ENCODE measurements around the gene VPS41.

The VPS41 gene

GRCh38 chr7:38886265-38886664 lies 22.7 kb downstream of the VPS41 start:
- Histone ChIP-seq H3K9me3 (ENCODE audit: control insufficient read depth, low read length) (no peaks in the 10 kb centered on the region), H3K27ac (ENCODE audit: insufficient read depth, low read depth, low read length, poor library complexity, severe bottlenecking) (no peak overlapping the region), H3K4me3 (ENCODE audit: insufficient read depth, low read depth, low read length) (no peak overlapping the region), H3K4me1 (ENCODE audit: control insufficient read depth, insufficient read depth, low read length) (no peaks in the 10 kb centered on the region), H3K36me3 (ENCODE audit: control insufficient read depth, insufficient read depth, low read length) (no peaks in the 10 kb centered on the region), H3K27me3 (ENCODE audit: control insufficient read depth, insufficient read depth, low read length, poor library complexity, severe bottlenecking) (no peaks in the 10 kb centered on the region)
- 86 to 92% methylated on average over 10 of the region's 10 CpGs for WGBS, 2 experiments

GRCh38 chr7:38883706-38884105 lies 25.3 kb downstream of the VPS41 start:
- no peaks in the 10 kb centered on the region for H3K36me3 ChIP-seq (ENCODE audit: control insufficient read depth, insufficient read depth, low read length)
- no CpG with 5 or more reads among the region's 1 CpG for WGBS, 2 experiments
- no peak overlapping the region for H3K4me3 ChIP-seq (ENCODE audit: insufficient read depth, low read depth, low read length)
- H3K27me3 ChIP-seq (ENCODE audit: control insufficient read depth, insufficient read depth, low read length, poor library complexity, severe bottlenecking) = no peaks in the 10 kb centered on the region
- no peaks in the 10 kb centered on the region for H3K4me1 ChIP-seq (ENCODE audit: control insufficient read depth, insufficient read depth, low read length)
- H3K27ac ChIP-seq (ENCODE audit: insufficient read depth, low read depth, low read length, poor library complexity, severe bottlenecking) = no peak overlapping the region
- no peaks in the 10 kb centered on the region for H3K9me3 ChIP-seq (ENCODE audit: control insufficient read depth, low read length)

GRCh38 chr7:38881947-38882684 lies 26.9 kb downstream of the VPS41 start:
- Histone ChIP-seq H3K27ac (ENCODE audit: insufficient read depth, low read depth, low read length, poor library complexity, severe bottlenecking) (no peak overlapping the region), H3K4me3 (ENCODE audit: insufficient read depth, low read depth, low read length) (no peak overlapping the region), H3K36me3 (ENCODE audit: control insufficient read depth, insufficient read depth, low read length) (no peaks in the 10 kb centered on the region), H3K4me1 (ENCODE audit: control insufficient read depth, insufficient read depth, low read length) (no peaks in the 10 kb centered on the region), H3K9me3 (ENCODE audit: control insufficient read depth, low read length) (no peaks in the 10 kb centered on the region), H3K27me3 (ENCODE audit: control insufficient read depth, insufficient read depth, low read length, poor library complexity, severe bottlenecking) (no peaks in the 10 kb centered on the region)
- WGBS, 2 experiments = 89 to 99% methylated on average over 2 of the region's 2 CpGs

GRCh38 chr7:38881015-38881414 lies 28.0 kb downstream of the VPS41 start:
- Histone ChIP-seq H3K4me1 (ENCODE audit: control insufficient read depth, insufficient read depth, low read length) (no peaks in the 10 kb centered on the region), H3K36me3 (ENCODE audit: control insufficient read depth, insufficient read depth, low read length) (no peaks in the 10 kb centered on the region), H3K9me3 (ENCODE audit: control insufficient read depth, low read length) (no peaks in the 10 kb centered on the region), H3K27me3 (ENCODE audit: control insufficient read depth, insufficient read depth, low read length, poor library complexity, severe bottlenecking) (no peaks in the 10 kb centered on the region), H3K4me3 (ENCODE audit: insufficient read depth, low read depth, low read length) (no peak overlapping the region), H3K27ac (ENCODE audit: insufficient read depth, low read depth, low read length, poor library complexity, severe bottlenecking) (no peak overlapping the region)
- 93 to 94% methylated on average over 3 of the region's 3 CpGs for WGBS, 2 experiments

GRCh38 chr7:38880454-38880853 lies 28.5 kb downstream of the VPS41 start:
- Histone ChIP-seq H3K9me3 (ENCODE audit: control insufficient read depth, low read length) (no peaks in the 10 kb centered on the region), H3K4me3 (ENCODE audit: insufficient read depth, low read depth, low read length) (no peak overlapping the region), H3K4me1 (ENCODE audit: control insufficient read depth, insufficient read depth, low read length) (no peaks in the 10 kb centered on the region), H3K27me3 (ENCODE audit: control insufficient read depth, insufficient read depth, low read length, poor library complexity, severe bottlenecking) (no peaks in the 10 kb centered on the region), H3K36me3 (ENCODE audit: control insufficient read depth, insufficient read depth, low read length) (no peaks in the 10 kb centered on the region), H3K27ac (ENCODE audit: insufficient read depth, low read depth, low read length, poor library complexity, severe bottlenecking) (no peak overlapping the region)
- 99 to 100% methylated on average over 3 of the region's 3 CpGs for WGBS, 2 experiments

- Histone ChIP-seq H3K4me3 (ENCODE audit: insufficient read depth, low read depth, low read length) (no peak overlapping the region), H3K36me3 (ENCODE audit: control insufficient read depth, insufficient read depth, low read length) (no peaks in the 10 kb centered on the region), H3K27ac (ENCODE audit: insufficient read depth, low read depth, low read length, poor library complexity, severe bottlenecking) (no peak overlapping the region), H3K27me3 (ENCODE audit: control insufficient read depth, insufficient read depth, low read length, poor library complexity, severe bottlenecking) (no peaks in the 10 kb centered on the region), H3K4me1 (ENCODE audit: control insufficient read depth, insufficient read depth, low read length) (no peaks in the 10 kb centered on the region), H3K9me3 (ENCODE audit: control insufficient read depth, low read length) (no peaks in the 10 kb centered on the region)
- 100% methylated on average over 1 of the region's 1 CpG; no CpG with 5 or more reads in 1 of the 2 experiments for WGBS, 2 experiments
Measured at GRCh38 chr7:38880035-38880434, 29.0 kb downstream of the VPS41 start.

GRCh38 chr7:38878694-38879457 lies 30.1 kb downstream of the VPS41 start:
- 87 to 90% methylated on average over 8 of the region's 8 CpGs for WGBS, 2 experiments
- Histone ChIP-seq H3K9me3 (ENCODE audit: control insufficient read depth, low read length) (no peaks in the 10 kb centered on the region), H3K27me3 (ENCODE audit: control insufficient read depth, insufficient read depth, low read length, poor library complexity, severe bottlenecking) (no peaks in the 10 kb centered on the region), H3K27ac (ENCODE audit: insufficient read depth, low read depth, low read length, poor library complexity, severe bottlenecking) (no peak overlapping the region), H3K4me3 (ENCODE audit: insufficient read depth, low read depth, low read length) (no peak overlapping the region), H3K4me1 (ENCODE audit: control insufficient read depth, insufficient read depth, low read length) (no peaks in the 10 kb centered on the region), H3K36me3 (ENCODE audit: control insufficient read depth, insufficient read depth, low read length) (no peaks in the 10 kb centered on the region)

GRCh38 chr7:38873433-38873832 lies 35.6 kb downstream of the VPS41 start:
- no peaks in the 10 kb centered on the region for H3K9me3 ChIP-seq (ENCODE audit: control insufficient read depth, low read length)
- H3K27ac ChIP-seq (ENCODE audit: insufficient read depth, low read depth, low read length, poor library complexity, severe bottlenecking) = no peak overlapping the region
- 93 to 95% methylated on average over 3 of the region's 4 CpGs for WGBS, 2 experiments
- no peak overlapping the region for H3K4me3 ChIP-seq (ENCODE audit: insufficient read depth, low read depth, low read length)
- no peaks in the 10 kb centered on the region for H3K27me3 ChIP-seq (ENCODE audit: control insufficient read depth, insufficient read depth, low read length, poor library complexity, severe bottlenecking)
- H3K36me3 ChIP-seq (ENCODE audit: control insufficient read depth, insufficient read depth, low read length) = no peaks in the 10 kb centered on the region
- H3K4me1 ChIP-seq (ENCODE audit: control insufficient read depth, insufficient read depth, low read length) = no peaks in the 10 kb centered on the region

GRCh38 chr7:38872202-38872601 lies 36.8 kb downstream of the VPS41 start:
- Histone ChIP-seq H3K27me3 (ENCODE audit: control insufficient read depth, insufficient read depth, low read length, poor library complexity, severe bottlenecking) (no peaks in the 10 kb centered on the region), H3K4me3 (ENCODE audit: insufficient read depth, low read depth, low read length) (no peak overlapping the region), H3K36me3 (ENCODE audit: control insufficient read depth, insufficient read depth, low read length) (no peaks in the 10 kb centered on the region), H3K4me1 (ENCODE audit: control insufficient read depth, insufficient read depth, low read length) (no peaks in the 10 kb centered on the region), H3K9me3 (ENCODE audit: control insufficient read depth, low read length) (no peaks in the 10 kb centered on the region), H3K27ac (ENCODE audit: insufficient read depth, low read depth, low read length, poor library complexity, severe bottlenecking) (no peak overlapping the region)
- WGBS, 2 experiments = 90 to 94% methylated on average over 4 of the region's 5 CpGs

GRCh38 chr7:38870147-38870546 lies 38.8 kb downstream of the VPS41 start:
- 89 to 90% methylated on average over 3 of the region's 3 CpGs for WGBS, 2 experiments
- H3K27me3 ChIP-seq (ENCODE audit: control insufficient read depth, insufficient read depth, low read length, poor library complexity, severe bottlenecking) = no peaks in the 10 kb centered on the region
- H3K9me3 ChIP-seq (ENCODE audit: control insufficient read depth, low read length) = no peaks in the 10 kb centered on the region
- no peaks in the 10 kb centered on the region for H3K36me3 ChIP-seq (ENCODE audit: control insufficient read depth, insufficient read depth, low read length)
- no peaks in the 10 kb centered on the region for H3K4me1 ChIP-seq (ENCODE audit: control insufficient read depth, insufficient read depth, low read length)
- H3K27ac ChIP-seq (ENCODE audit: insufficient read depth, low read depth, low read length, poor library complexity, severe bottlenecking) = no peak overlapping the region
- no peak overlapping the region for H3K4me3 ChIP-seq (ENCODE audit: insufficient read depth, low read depth, low read length)

All from ectodermal cell (in vitro differentiated cells).